Kidney (tissue), 14 donors: ENCODE data around the gene TXLNA. TPM values are rescaled to one million over a fixed set of nuclear protein-coding genes. Genes with fewer than 3 reads are reported as not detected.

Source experiments
- DNase-seq, 5 donors: peaks; one replicate each; pipeline ENCODE4 v3.0.0-alpha.2; 2013 to 2020
- FAIRE-seq: peaks from 2 replicates; lab custom pipeline; 2012; peaks lifted over from hg19 to GRCh38; lab: Jason Lieb, UNC
- H3K27ac ChIP-seq, 2 donors: one replicate each; pipeline ENCODE4 v1.7.0; 2013; ENCODE audit warnings: low read depth in 2 of 2, low read length in 2 of 2, inconsistent platforms in 1 of 2
- H3K27me3 ChIP-seq: one replicate; pipeline ENCODE4 v1.7.1; 2013; ENCODE audit warnings: low read length, inconsistent platforms; ENCODE audit not compliant: control insufficient read depth, insufficient read depth
- H3K36me3 ChIP-seq, 3 donors: one replicate each; pipeline versions ENCODE4 v1.7.0 to v1.7.1; 2013; ENCODE audit warnings: low read length in 3 of 3, control low read depth in 1 of 3, inconsistent platforms in 1 of 3; ENCODE audit not compliant: insufficient read depth in 3 of 3, control insufficient read depth in 2 of 3
- H3K4me1 ChIP-seq, 3 donors: one replicate each; pipeline versions ENCODE4 v1.7.0 to v1.7.1; 2013; ENCODE audit warnings: low read length in 3 of 3, inconsistent platforms in 1 of 3, low read depth in 1 of 3; ENCODE audit not compliant: control insufficient read depth in 2 of 3, insufficient read depth in 2 of 3
- H3K4me3 ChIP-seq, 3 donors: one replicate each; pipeline versions ENCODE4 v1.7.0 to v1.8.1; 2013; ENCODE audit warnings: low read length in 3 of 3, control low read depth in 1 of 3, inconsistent platforms in 1 of 3
- H3K9ac ChIP-seq, 3 donors: one replicate each; pipeline versions ENCODE4 v1.7.0 to v1.7.1; 2013; ENCODE audit warnings: low read length in 3 of 3, control low read depth in 1 of 3, inconsistent platforms in 1 of 3
- H3K9me3 ChIP-seq, 3 donors: one replicate each; pipeline versions ENCODE4 v1.7.0 to v1.7.1; 2013; ENCODE audit warnings: low read length in 3 of 3, control low read depth in 1 of 3, inconsistent platforms in 1 of 3; ENCODE audit not compliant: control insufficient read depth in 2 of 3, insufficient read depth in 1 of 3
- intact Hi-C: fragments of 100-400 bp; cut with DNase I; formaldehyde crosslinking; loops from one replicate; pipeline ENCODE4 v1.11.1; 2022
- polyA plus RNA-seq: library from polyadenylated mRNA; stranded (reverse); fragments of 350-450 nt; fragmentation: Illumina TruSeq; extraction: RNeasy Lipid Tissue Mini Kit (QIAGEN cat#74804); gene quantifications from one replicate; pipeline ENCODE4 v1.2.3, GENCODE V29; 2014; ENCODE audit warnings: low read depth, low replicate concordance; ENCODE audit not compliant: insufficient read depth
- total RNA-seq: library from RNA; stranded (reverse); fragmentation: NEBNext Ultra II Directional; extraction: Animal tissue kit (Norgen Biotek cat#: 25700); gene quantifications from one replicate; pipeline ENCODE4 v1.2.1, GENCODE V29; 2021
- TF ChIP-seq, protein P1 (sequence below): IDR thresholded peaks from 3 replicates; pipeline ENCODE4 v1.5.1; 2012; ENCODE audit warnings: mild to moderate bottlenecking, moderate library complexity, borderline replicate concordance; ENCODE audit not compliant: insufficient read depth; ENCODE audit errors: extremely low read depth
- donor health status: control.
- donor health status: control.
- donor health status: control.
- donor health status: control.
- donor health status: control.
- donor health status: DM: yes; HTN: yes; CAD: no.
- donor health status: Normal renal cell carcinoma (clear cell type).

TXLNA gene
- total and polyA plus RNA-seq, 2 donors from 2014 or later, result 19.9 to 58.6 TPM

DNA sequence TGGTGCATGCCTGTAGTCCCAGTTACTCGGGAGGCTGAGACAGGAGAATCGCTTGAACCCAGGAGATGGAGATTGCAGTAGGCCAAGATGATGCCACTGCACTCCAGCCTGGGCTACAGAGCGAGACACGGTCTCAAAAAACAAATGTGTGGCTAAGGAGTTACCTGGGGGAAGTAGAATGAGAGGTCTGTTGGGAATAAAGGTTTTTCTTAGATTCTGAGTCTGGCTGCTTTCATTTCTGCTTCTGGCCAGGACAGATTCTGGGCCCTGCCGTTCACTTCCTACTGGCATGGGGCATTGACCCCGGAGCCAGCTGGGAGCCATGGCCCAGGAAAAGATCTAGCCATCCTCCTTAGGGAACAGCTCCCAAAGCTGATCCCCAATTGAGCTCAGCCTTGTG, 29.0 kb downstream of the TXLNA start:
- H3K4me3 ChIP-seq, result no peak overlapping the region
- H3K27ac ChIP-seq, result no peak overlapping the region
- H3K9ac ChIP-seq, result no peak overlapping the region
- TF ChIP-seq, protein P1, sequence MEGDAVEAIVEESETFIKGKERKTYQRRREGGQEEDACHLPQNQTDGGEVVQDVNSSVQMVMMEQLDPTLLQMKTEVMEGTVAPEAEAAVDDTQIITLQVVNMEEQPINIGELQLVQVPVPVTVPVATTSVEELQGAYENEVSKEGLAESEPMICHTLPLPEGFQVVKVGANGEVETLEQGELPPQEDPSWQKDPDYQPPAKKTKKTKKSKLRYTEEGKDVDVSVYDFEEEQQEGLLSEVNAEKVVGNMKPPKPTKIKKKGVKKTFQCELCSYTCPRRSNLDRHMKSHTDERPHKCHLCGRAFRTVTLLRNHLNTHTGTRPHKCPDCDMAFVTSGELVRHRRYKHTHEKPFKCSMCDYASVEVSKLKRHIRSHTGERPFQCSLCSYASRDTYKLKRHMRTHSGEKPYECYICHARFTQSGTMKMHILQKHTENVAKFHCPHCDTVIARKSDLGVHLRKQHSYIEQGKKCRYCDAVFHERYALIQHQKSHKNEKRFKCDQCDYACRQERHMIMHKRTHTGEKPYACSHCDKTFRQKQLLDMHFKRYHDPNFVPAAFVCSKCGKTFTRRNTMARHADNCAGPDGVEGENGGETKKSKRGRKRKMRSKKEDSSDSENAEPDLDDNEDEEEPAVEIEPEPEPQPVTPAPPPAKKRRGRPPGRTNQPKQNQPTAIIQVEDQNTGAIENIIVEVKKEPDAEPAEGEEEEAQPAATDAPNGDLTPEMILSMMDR, result no peak
- intact Hi-C loops, result no loop called here
- H3K27me3 ChIP-seq, result no peaks in the 10 kb centered on the region
- H3K4me1 ChIP-seq, result peaks cover 2 to 16% (median 4%) of the 10 kb centered on the region in 3 donors
- FAIRE-seq, result no peak
- no peaks in the 10 kb centered on the region for H3K9me3 ChIP-seq
- H3K36me3 ChIP-seq, result no peaks in the 10 kb centered on the region
- no peak for DNase-seq

DNA sequence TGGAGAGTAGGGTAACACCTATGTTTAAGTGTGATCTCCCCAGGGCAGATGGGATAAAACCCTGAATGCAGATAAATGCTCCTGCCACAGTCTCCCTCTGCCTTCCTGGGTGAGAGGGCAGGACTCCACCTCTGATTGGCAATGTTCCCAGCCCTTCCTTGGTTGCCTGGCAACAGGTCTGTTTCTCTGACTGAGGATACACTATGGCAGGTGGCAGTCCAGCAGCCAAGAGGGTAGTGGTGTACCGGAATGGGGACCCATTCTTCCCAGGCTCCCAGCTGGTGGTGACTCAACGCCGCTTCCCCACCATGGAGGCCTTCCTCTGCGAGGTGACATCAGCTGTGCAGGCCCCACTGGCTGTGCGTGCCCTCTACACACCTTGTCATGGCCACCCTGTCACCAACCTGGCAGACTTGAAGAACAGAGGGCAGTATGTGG, 29.4 kb downstream of the TXLNA start, which contains the start of gene DCDC2B:
DCDC2B (plus strand) TSS at position 199 of the 438 bp plus-strand sequence; CDS start at position 204, 5 bp downstream.
- no peak within 1 kb of the TSS for H3K4me3 ChIP-seq
- FAIRE-seq (no peak), DNase-seq (peak in 4 of 5 donors; percentile 58 to 90 (median 64))
- no peak within 1 kb of the TSS for H3K9ac ChIP-seq
- H3K4me1 ChIP-seq, result peaks cover 2 to 16% (median 4%) of the 10 kb centered on the region in 3 donors
- TF ChIP-seq, protein P1, result no peak
- H3K27ac ChIP-seq, result no peak within 1 kb of the TSS
- no peaks in the 10 kb centered on the region for H3K36me3 ChIP-seq
- intact Hi-C loops, result no loop called here
- H3K27me3 ChIP-seq, result no peaks in the 10 kb centered on the region
- no peaks in the 10 kb centered on the region for H3K9me3 ChIP-seq

DNA sequence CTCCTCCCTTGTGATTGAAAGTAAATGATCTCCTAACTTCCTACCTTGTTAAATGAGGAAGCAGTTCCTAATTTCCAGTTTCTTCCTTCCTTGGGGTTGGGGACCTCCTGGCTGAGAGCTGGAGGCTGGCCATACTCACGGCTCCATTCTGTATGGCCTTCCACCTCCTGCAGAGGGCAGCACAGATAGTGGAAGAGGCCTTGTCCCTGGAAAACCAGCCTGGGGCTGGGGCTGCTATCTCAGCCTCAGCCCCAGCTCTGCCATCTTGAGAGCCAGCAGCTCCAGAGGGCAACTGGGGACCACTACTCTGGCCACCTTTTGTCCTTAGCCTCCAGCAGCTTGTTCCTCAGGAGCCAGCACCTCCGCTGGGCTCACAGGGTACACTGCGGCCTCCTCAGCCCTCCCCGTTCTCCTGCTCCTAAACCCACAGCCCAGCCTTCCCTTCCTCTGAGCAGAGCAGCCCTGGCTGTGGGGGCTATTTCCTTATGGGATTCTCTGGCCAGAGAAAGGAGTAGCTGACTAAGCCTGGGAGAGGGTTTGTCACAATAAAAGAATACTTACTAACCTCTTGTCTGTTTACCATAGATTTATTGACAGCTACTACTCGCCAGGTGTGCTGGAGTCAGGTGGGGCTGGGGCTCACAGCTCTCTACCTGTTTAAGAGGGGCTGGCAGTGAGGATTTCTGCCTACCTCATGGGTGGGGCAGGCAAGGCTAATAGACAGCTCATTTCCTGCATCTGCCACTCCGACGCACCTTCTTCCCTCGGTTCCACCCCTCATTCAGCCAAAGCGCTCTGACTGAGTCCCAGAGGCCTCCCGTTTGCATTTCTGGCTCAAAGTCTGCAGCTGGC, 36.4 kb downstream of the TXLNA start:
- no peak overlapping the region for H3K9ac ChIP-seq
- FAIRE-seq, result no peak

More for the DNA sequence above, 36.4 kb downstream of the TXLNA start:
- H3K36me3 ChIP-seq, result peaks cover 2 to 36% (median 13%) of the 10 kb centered on the region in 3 donors
- TF ChIP-seq, protein P1, result peak; percentile 76
- no peak overlapping the region for H3K27ac ChIP-seq
- no peak overlapping the region for H3K4me3 ChIP-seq
- intact Hi-C loops, result no loop called here
- H3K4me1 ChIP-seq, result peaks cover 0 to 7% (median 7%) of the 10 kb centered on the region in 3 donors
- DNase-seq, result peak in 3 of 5 donors; percentile 58 to 84 (median 70)
- H3K9me3 ChIP-seq, result no peaks in the 10 kb centered on the region
- no peaks in the 10 kb centered on the region for H3K27me3 ChIP-seq
